Uterus (tissue), 2 donors: ENCODE data around the gene SNCAIP.

Experiments
- POLR2A ChIP-seq, 2 donors: fragments of 450-650 bp; IDR thresholded peaks; one replicate each; pipeline ENCODE4 v1.6.1; 2016; ENCODE audit warnings: antibody characterized with exemption in 2 of 2, mild to moderate bottlenecking in 1 of 2, moderate library complexity in 1 of 2
- TF ChIP-seq, protein P1 (sequence below), 4 experiments: fragments of 200-600 bp in 2 of 4; fragments of 450-650 bp in 2 of 4; sonication (generic) in 2 of 4; IDR thresholded peaks; one replicate each; pipeline ENCODE4 v1.5.1; 2016 to 2019; ENCODE audit warnings: antibody characterized with exemption in 4 of 4, mild to moderate bottlenecking in 2 of 4, moderate library complexity in 1 of 4

DNA sequence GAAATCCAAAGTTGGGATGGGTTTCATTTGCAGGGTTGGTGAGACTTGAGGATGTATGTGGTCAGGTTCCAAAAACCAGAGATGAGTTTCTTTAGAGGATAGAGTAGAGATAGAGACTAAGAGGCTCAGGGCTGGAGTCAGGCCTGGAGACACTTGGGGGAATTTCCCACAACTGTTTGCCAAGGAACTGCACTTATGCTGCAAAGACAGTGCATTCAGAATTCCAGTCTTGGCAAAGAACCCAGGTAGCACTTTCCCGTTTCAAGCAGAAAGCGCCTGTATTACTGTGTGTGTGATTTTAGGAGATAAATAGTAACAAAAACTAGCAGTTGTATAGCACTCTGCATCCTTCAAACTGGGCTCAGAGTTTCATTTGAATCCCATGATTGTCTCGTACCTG, 55.4 kb downstream of the SNCAIP start:
- TF ChIP-seq, protein P1, sequence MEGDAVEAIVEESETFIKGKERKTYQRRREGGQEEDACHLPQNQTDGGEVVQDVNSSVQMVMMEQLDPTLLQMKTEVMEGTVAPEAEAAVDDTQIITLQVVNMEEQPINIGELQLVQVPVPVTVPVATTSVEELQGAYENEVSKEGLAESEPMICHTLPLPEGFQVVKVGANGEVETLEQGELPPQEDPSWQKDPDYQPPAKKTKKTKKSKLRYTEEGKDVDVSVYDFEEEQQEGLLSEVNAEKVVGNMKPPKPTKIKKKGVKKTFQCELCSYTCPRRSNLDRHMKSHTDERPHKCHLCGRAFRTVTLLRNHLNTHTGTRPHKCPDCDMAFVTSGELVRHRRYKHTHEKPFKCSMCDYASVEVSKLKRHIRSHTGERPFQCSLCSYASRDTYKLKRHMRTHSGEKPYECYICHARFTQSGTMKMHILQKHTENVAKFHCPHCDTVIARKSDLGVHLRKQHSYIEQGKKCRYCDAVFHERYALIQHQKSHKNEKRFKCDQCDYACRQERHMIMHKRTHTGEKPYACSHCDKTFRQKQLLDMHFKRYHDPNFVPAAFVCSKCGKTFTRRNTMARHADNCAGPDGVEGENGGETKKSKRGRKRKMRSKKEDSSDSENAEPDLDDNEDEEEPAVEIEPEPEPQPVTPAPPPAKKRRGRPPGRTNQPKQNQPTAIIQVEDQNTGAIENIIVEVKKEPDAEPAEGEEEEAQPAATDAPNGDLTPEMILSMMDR (IDR thresholded peaks at IDR 0.05): no peak
- no peak for TF ChIP-seq POLR2A (IDR thresholded peaks at IDR 0.05)
